GM12801 (cell line): ENCODE results near the gene NELFCD.

Experiments used
- TF ChIP-seq, protein P1 (sequence below): IDR thresholded peaks from one replicate; pipeline ENCODE4 v1.5.1; 2011; ENCODE audit warnings: control low read depth; ENCODE audit not compliant: insufficient read length; ENCODE audit errors: extremely low read depth

The NELFCD gene, protein sequence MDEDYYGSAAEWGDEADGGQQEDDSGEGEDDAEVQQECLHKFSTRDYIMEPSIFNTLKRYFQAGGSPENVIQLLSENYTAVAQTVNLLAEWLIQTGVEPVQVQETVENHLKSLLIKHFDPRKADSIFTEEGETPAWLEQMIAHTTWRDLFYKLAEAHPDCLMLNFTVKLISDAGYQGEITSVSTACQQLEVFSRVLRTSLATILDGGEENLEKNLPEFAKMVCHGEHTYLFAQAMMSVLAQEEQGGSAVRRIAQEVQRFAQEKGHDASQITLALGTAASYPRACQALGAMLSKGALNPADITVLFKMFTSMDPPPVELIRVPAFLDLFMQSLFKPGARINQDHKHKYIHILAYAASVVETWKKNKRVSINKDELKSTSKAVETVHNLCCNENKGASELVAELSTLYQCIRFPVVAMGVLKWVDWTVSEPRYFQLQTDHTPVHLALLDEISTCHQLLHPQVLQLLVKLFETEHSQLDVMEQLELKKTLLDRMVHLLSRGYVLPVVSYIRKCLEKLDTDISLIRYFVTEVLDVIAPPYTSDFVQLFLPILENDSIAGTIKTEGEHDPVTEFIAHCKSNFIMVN

DNA sequence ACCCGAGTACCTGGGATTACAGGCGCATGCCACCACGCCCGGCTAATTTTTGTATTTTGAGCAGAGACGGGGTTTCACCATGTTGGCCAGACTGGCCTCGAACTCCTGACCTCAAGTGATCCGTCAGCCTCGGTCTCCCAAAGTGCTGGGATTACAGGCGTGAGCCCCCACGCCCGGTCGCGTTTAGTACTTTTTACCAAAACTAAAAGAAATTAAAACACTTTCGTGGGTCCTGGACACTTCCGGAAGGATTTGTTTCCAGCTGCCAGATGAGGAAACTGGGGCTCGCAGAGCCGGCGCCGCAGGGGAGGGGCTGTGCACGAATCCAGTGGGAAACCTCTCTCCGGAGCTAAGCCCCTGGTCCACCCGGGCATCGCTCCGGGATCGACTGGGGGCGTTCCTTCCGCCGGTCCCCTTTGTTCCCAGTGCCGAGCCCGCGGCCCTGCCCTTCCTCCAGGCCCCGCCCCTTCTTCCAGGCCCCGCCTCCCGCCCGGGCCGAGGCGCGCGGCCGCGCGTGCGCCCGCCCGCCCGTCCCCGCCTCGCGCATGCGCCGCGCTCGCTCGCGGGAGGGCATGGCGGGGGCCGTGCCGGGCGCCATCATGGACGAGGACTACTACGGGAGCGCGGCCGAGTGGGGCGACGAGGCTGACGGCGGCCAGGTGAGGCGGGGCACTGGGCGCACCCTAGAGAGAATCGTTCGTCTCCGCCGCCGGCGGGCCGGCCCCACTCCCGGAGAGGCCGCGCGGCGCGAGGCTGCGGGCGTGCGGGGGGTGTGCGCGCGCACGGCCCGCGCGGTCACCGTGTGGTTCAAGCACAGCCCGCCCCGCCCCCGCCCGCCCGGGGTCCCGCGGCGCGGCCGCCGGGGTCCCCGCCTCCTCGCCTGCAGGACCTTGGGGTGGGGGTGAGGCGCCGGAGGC is at the start of gene NELFCD:
Gene NELFCD (plus strand): TSS at position 546 of the 917 bp plus-strand sequence. CDS start 54 bp downstream, at position 600.
- TF ChIP-seq, protein P1, sequence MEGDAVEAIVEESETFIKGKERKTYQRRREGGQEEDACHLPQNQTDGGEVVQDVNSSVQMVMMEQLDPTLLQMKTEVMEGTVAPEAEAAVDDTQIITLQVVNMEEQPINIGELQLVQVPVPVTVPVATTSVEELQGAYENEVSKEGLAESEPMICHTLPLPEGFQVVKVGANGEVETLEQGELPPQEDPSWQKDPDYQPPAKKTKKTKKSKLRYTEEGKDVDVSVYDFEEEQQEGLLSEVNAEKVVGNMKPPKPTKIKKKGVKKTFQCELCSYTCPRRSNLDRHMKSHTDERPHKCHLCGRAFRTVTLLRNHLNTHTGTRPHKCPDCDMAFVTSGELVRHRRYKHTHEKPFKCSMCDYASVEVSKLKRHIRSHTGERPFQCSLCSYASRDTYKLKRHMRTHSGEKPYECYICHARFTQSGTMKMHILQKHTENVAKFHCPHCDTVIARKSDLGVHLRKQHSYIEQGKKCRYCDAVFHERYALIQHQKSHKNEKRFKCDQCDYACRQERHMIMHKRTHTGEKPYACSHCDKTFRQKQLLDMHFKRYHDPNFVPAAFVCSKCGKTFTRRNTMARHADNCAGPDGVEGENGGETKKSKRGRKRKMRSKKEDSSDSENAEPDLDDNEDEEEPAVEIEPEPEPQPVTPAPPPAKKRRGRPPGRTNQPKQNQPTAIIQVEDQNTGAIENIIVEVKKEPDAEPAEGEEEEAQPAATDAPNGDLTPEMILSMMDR = no peak

DNA sequence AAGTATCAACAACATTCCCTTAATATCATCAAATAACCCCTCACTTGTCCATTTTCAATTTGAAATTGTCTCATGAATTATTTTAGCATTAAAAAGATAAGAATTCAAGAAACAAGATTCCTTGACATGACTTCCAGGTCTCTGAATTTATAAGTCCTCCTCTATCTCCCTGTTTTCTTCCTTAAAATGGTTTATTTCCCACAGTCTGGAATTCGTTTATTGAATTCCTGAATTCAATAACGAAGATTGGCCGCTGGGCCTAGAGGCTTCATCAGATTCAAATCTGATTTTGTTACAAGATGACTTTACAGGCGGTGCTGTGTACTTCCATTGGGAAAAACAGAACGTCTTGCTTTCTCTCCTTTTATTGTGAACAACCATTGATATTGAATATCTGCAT is 48.9 kb upstream of the NELFCD start:
- TF ChIP-seq, protein P1 = no peak

DNA sequence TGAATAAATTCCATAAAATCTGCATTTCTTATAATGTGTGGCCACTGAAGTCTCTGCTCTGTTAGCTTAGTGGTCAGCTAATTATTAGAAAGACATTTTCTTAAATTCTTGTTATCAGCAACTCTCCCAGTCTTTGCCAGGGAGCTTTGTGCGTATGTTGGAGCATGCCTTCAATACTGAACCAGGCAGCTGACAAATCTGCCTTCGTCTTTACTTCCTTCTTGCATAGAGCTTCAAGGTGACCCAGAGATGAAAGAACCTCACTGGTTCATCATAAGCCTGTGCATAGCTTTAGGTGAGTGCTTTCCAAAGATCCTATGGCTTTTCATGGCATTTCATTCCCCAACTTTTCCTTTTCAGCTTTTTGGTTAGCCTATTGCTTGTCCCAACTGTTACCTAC is 43.0 kb upstream of the NELFCD start:
- TF ChIP-seq, protein P1 = no peak

DNA sequence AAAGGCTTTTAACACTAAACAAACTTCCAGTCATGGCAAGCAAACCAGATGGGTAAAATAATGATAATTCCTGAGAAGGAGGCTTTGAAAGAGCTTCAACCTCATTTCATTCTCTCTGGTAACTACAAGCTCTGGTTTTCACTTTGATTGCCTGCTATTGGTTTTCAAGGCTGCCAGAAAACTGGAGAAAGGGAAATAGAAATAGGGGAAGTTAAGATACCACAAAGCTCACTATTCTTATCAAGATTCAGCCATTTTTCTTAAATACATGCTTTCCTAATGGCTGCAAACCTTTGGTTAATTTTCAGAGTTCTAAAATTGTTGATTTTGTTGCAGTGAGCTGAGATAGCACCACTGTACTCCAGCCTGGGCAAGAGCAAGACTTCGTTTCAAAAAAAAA is 42.5 kb upstream of the NELFCD start:
- TF ChIP-seq, protein P1 = no peak

DNA sequence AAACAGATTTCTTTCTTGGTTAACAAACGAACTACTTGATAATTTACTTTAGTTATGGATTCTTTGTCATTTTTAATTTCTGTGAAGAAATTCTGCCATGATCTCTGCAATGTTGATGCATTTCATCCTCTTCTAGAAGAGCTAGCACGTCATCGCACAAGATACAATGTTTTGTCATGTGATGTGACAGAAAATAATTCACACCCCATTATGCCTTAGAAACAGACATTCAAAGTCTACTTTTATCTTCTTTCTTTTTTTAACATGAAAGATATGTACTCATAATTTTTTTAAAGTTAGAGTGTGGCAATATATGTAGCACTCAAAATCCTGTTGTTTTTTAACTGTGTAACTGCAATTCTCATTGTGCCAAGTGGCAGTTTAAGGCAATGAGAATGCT is 39.6 kb upstream of the NELFCD start:
- TF ChIP-seq, protein P1 = no peak

DNA sequence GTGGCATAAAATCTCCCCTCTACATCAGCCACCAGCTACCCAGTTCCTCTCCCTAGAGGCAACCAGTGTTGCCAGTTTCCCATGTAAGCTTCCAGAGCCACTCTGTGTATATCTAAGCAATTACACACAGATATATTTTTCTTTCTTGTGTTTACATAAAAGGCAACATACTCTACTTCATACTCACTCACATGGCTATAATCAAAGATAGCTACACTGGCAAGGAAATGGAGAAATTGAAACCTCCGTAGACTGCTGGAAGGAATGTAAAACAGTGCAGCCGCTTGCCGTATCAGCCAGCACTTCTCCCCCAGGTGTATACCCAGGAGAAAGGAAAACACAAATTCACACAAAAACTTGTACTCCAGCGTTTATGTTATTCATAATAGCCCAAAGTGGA is 38.5 kb upstream of the NELFCD start:
- TF ChIP-seq, protein P1 = no peak

DNA sequence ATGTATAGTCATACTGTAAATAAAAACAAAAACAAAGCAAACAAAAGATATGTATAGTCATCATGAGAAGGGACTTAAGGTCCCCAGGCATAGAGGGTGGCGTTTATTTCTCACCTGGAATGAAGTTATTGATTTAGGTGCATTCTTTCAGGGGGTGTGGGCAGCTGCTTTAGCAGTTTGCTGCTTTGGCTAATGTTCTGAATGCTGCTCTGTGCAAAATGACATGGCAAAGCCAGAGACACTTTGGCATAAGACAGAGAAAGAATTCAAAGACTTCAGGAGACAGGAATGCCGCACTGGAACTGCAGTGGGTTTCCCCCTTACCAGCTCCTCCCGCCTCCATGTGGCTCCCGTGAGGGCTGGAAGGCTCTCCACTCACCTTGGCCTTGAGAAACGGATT is 36.4 kb upstream of the NELFCD start:
- TF ChIP-seq, protein P1 = no peak
